DMS153 (cell line): ENCODE data around the gene DIABLO.
A peak's percentile ranks its signal among the peaks of the same experiment; 100 is the strongest.
"Not testable (repeated sequence)": the region's sequence is repeated elsewhere in the genome, so short reads cannot be mapped to it uniquely, and the experiment has no call there.

Experiments
- DNase-seq: peaks from one replicate; lab custom pipeline; 2025; lab: John Stamatoyannopoulos, UW

The DIABLO gene

GRCh38 chr12:122208073-122208820, 17.6 kb downstream of the DIABLO start:
- DNase-seq = no peak

DNA sequence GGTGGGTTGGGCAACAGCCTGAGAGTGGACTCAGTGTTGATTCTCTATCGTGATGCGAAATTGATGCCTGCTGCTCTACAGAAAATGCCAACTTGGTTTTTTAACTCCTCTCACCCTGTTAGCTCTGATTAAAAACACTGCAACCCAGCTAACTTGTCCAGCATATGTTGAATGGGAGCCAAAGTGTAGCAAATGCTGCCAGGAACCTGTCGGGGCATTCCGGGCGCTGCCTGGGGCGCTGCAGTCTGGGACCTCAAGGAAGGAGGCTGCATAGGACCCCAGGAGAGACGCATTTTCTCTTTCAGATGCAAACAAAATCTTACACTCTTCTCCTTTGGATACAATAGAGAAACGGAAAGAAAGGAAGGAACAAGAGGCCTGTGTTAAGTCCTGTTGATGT, 18.5 kb downstream of the DIABLO start:
- DNase-seq = no peak

DNA sequence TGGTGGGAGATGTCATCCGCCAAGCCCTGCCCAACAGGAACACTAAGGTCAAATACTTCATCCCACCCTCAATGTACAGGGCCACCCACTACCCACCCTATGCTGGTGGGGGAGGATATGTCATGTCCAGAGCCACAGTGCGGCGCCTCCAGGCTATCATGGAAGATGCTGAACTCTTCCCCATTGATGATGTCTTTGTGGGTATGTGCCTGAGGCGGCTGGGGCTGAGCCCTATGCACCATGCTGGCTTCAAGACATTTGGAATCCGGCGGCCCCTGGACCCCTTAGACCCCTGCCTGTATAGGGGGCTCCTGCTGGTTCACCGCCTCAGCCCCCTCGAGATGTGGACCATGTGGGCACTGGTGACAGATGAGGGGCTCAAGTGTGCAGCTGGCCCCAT, 18.9 kb downstream of the DIABLO start:
- DNase-seq = no peak

GRCh38 chr12:122206111-122206881, 19.6 kb downstream of the DIABLO start:
- DNase-seq = no peak

GRCh38 chr12:122205053-122205925, 20.6 kb downstream of the DIABLO start:
- no peak for DNase-seq

- DNase-seq = no peak
These were observed 21.4 kb downstream of the DIABLO start for GRCh38 chr12:122204167-122205052.

DNA sequence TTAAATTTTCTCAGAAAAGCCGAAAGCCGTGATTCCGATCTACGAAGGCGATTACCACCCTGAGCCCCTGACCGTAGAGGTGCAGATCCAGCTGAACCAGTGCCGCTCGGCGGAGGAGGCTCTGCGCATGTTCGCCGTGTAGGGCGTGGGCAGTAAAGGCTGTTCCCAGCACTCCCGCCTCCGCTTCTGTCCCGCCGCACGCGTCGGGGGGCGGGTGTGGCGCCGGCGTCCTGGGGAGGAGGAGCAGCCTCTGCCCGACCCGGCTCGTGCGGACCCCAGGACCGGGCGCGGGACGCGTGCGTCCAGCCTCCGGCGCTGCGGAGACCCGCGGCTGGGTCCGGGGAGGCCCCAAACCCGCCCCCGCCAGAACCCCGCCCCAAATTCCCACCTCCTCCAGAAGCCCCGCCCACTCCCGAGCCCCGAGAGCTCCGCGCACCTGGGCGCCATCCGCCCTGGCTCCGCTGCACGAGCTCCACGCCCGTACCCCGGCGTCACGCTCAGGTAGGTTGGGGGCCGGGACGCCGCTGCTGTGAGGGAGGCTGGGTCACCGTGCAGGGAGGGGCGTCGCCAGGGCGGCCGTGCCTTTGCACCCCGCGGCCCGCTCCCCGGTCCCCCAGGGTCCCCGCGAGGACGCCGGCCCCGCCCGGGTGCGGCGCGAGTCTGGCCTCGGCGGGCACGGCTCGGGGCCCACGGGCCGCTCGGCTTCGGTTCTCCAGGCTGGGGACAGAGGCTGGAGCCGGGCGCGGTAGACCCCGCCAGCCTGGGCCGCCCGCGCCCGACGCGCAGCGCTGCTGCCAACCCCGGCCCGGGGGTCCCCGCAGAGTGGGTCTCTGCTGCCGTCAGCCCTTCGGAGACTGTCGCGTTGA, 22.3 kb downstream of the DIABLO start, which contains the start of gene B3GNT4:
Gene B3GNT4, plus strand, starts transcription at position 409 of the 866 bp plus-strand sequence. CDS start 910 bp downstream, outside the sequence.
- peak; percentile 28 for DNase-seq

DNA sequence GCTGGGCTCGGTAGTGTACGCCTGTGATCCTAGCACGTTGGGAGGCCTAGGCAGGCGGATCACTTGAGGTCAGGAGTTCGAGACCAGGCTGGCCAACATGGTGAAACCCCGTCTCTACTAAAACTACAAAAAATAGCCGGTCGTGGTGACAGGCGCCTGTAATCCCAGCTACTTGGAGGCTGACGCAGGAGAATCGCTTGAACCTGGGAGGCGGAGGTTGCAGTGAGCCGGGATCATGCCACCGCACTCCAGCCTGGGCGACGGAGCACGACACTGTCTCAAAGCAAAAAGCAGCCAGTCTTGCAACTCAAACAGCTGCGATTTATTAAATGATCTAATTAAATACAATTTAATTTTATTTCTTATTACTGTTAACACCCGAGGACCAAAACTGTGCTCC, 23.0 kb downstream of the DIABLO start:
- DNase-seq = not testable (repeated sequence)

DNA sequence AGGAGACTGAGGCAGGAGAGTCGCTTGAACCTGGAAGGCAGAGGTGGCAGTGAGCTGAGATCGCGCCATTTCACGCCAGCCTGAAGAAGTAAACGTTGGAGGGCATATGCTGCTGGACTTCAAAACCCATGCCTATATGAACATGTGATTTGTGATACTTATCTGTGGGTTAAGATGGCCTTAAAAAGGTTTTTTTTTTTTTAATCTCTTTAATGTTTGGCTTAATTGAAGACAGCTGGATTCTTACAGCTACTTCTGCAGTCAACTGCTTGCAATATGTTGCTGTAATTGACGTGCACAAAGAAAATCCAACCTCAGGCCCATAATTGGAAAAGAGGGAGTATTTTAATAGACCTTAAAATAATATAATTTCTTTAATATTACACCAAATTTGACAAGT, 23.8 kb downstream of the DIABLO start:
- no peak for DNase-seq

- no peak for DNase-seq
These were observed 24.5 kb downstream of the DIABLO start for GRCh38 chr12:122201381-122201780.

DNA sequence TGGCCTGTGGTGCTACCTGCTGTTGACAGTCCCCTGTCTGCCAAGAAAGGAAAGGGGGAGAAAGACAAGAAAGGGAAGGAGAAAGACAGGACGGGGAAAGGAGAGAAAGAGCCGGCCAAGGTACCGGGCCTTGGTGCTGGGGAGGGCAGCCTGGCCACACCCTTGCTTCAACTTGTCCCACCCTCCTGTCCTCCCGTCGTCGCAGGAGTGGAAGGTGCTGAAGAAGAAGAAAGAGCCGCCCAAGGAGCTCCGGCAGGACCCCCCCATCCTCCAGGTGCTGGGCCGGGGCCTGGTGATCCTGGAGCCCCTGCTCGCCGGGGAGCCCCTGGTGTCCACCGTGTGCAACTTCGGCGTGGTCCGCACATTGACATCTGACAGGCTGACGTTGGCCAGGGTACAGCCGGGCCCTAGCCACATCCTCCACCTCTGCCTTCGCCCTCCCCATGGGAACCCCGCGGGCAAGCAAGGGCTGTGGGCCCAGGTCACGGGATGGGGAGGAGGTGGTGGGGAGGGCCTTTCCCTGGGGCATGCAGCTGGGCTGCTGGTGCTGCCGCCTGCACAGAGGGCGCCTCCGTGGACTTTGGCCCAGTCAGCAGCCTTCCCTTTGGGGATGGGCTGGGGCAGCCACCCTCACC, 25.2 kb downstream of the DIABLO start:
- DNase-seq = no peak

- DNase-seq = no peak
These were observed 26.1 kb downstream of the DIABLO start for GRCh38 chr12:122199484-122200355.

DNA sequence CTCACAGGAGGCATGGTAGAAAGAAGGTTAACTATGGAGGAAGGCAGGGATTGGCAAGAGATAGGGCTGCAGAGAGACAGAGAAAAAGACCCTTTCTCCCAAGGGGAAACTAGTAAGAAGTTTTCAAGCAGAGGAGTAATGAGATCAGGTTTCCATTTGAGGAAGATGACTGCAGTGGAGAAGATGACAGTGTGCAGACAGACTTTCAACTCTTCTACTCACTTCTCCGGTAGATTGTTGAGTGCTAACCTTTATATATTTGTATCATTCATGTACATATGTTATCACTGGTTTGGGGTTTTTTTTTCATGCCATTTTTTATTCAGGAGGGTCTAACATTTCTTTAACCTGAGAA, 28.3 kb downstream of the DIABLO start:
- no peak for DNase-seq

DNA sequence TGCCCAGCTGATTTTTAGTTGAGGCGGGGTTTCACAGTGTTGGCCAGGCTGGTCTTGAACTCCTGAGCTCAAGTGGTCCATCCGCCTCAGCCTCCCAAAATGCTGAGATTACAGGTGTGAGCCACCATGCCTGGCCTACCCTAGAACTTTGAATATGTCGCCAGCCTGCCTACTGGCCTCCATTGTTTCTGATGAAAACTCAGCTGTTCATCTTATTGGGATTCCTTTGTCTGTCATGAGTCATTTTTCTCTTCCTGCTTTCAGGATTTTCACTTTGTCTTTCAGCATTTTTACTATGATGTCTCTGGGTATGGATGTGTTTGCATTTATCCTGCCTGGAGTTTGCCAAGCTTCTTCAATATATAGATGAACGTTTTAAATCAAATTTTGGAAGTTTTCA, 30.4 kb downstream of the DIABLO start:
- DNase-seq = no peak

- no peak for DNase-seq
These were observed 31.0 kb downstream of the DIABLO start for GRCh38 chr12:122194804-122195203.

GRCh38 chr12:122192441-122192840, 33.4 kb downstream of the DIABLO start:
- no peak for DNase-seq

DNA sequence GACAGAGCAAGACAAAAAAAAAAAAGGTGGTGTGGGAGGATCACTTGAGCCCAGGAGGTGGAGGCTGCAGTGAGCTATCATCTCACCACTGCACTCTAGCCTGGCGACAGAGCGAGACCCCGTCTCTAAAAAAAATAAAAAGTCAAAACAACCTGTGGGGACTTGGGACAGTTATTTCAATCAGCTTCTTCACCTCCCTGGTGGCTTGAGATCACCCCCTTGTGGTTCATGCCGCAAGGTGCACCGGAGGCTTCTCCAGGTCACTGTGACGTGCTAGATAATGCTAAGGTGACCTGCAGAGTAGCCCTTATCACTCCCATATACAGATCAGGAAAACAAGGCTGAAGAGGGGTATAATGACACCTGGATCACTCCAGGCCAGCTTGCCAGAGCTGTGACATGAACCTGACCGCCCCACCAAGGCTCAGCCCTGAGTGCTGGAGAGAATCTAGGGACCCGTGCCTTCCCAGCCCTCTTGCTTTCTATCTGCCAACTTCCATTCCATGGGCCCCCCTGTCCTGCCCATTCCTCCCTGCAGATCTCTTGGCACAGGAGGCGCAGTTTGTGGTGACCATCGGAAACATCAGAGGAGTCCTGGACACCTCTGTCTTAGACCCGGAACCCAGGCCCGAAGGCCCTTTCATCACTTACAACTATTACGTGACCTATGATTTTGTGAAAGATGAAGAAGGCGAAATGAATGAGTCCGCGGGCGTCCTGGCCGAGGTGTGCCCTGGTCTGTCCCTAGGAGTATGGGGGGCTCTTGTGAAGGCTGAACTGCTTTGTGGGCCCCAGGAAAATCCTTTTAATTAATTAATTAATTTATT, 34.8 kb downstream of the DIABLO start:
- DNase-seq = peak; percentile 43
